Activated CD4-positive, alpha-beta memory T cell treated with anti-CD3 and anti-CD28 coated beads, Interleukin-2, amount 10 ng/mL, durations not matched to agents 7 days and 5 days (primary cell): ENCODE measurements around the gene EHD2. TPM values are rescaled to one million over a fixed set of nuclear protein-coding genes. Genes with fewer than 3 reads are reported as not detected.
"Not testable (repeated sequence)": the region's sequence is repeated elsewhere in the genome, so short reads cannot be mapped to it uniquely, and the experiment has no call there.

Experiments
- CTCF ChIA-PET: fragments of 350-600 bp; sonication (Branson Sonifier 250); formaldehyde crosslinking; loops from one replicate; lab custom pipeline; 2021; ENCODE audit warnings: antibody characterized with exemption, inconsistent platforms; lab: Charles Lee
- POLR2A ChIA-PET: fragments of 350-600 bp; sonication (Branson Sonifier 250); formaldehyde crosslinking; loops from one replicate; lab custom pipeline; 2021; ENCODE audit warnings: antibody characterized with exemption; lab: Charles Lee
- DNase-seq: peaks from one replicate; pipeline ENCODE4 v3.0.0-alpha.2; 2020
- H3K27ac Mint-ChIP-seq: one replicate; pipeline ENCODE4 v1.8.0; 2021; ENCODE audit warnings: mild to moderate bottlenecking, mixed read lengths
- H3K27me3 Mint-ChIP-seq: one replicate; pipeline ENCODE4 v1.8.0; 2021; ENCODE audit warnings: mixed read lengths
- H3K36me3 Mint-ChIP-seq: one replicate; pipeline ENCODE4 v1.8.0; 2021; ENCODE audit warnings: low read depth, mixed read lengths
- H3K4me1 Mint-ChIP-seq: one replicate; pipeline ENCODE4 v1.8.0; 2021; ENCODE audit warnings: mixed read lengths
- H3K4me3 Mint-ChIP-seq: one replicate; pipeline ENCODE4 v1.8.0; 2021; ENCODE audit warnings: mild to moderate bottlenecking, mixed read lengths
- H3K9me3 Mint-ChIP-seq: one replicate; pipeline ENCODE4 v1.8.0; 2021; ENCODE audit warnings: mixed read lengths
- total RNA-seq, 2 experiments: library from RNA; stranded (reverse); gene quantifications; one replicate each; pipeline ENCODE4 v1.2.3, GENCODE V29; 2021

The EHD2 gene
- total RNA-seq, 2 experiments from 2014 or later = not detected

DNA sequence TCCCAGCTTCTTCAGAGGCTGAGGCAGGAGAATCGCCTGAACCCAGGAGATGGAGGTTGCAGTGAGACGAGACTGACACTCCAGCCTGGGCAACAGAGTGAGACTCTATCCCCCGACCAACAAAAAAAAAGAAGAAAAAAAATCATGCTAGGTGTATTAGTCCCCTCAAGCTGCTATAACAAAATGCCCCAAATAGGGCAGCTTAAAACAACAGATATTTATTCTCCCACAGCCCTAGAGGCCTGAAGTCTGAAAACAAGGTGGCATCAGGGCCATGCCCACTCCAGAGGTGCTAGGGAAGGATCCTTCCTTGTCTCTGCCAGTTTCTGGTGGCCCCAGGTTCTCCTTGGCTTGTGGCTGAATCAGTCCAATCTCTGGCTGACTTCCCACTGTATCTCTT lies 8.6 kb upstream of the EHD2 start:
- POLR2A ChIA-PET = interaction anchor here (1.1 to 1.2 kb wide), 2 partner anchors 11 to 277 kb away, joined by 3 to 4 read pairs; no protein-coding TSS in a partner anchor
- Mint-ChIP-seq H3K27ac (no peak overlapping the region), H3K4me3 (no peak overlapping the region)

DNA sequence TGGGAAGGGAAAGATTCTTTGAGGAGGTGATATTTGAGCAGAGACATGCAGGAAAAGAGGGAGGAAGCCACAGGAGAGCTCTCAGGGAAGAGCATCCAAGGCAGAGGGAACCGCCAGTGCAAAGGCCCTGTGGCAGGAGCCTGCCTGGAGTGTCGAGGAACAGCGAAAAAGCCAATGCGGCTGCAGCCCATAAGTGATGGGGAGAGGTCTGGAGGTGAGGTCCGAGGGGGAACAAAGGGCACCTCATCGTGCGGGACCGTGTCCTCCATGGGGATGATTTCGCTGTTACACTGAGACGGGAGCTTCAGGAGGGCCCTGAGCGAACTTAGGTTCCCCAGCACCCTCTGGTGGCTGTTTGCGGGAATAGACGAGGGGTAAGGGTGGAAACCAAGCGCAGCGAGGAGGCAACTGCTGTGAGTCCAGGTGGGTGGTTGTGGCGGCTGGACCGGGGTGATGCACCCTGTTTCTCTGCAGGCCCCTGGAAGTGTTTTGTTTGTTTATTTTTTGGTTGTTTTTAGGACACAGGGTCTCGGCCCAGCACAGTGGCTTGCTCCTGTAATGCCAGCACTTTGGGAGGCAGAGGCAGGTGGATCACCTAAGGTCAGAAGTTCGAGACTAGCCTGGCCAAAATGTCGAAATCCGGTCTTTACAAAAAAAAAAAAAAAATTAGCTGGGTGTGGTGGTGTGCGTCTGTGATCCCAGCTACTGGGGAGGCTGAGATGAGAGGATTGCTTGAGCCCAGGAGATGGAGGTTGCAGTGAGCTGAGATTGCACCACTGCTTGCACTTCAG lies 5.9 kb upstream of the EHD2 start:
- Mint-ChIP-seq H3K27me3 (peaks cover 8% of the 10 kb centered on the region), H3K27ac (no peak overlapping the region), H3K4me3 (no peak overlapping the region), H3K36me3 (peaks cover 17% of the 10 kb centered on the region), H3K9me3 (no peaks in the 10 kb centered on the region), H3K4me1 (peaks cover 6% of the 10 kb centered on the region)
- CTCF ChIA-PET = interaction anchor here (0.6 to 6.5 kb wide), 16 partner anchors 8 to 423 kb away, joined by 3 to 154 read pairs (median 3); partner anchors contain the start of genes KPTN and NOP53
- POLR2A ChIA-PET = interaction anchor here (0.7 to 1.6 kb wide), 4 partner anchors 269 to 279 kb away, joined by 3 to 5 read pairs (median 4); no protein-coding TSS in a partner anchor
- DNase-seq = peak; percentile 82

More for the DNA sequence above, 8.6 kb upstream of the EHD2 start:
- H3K4me1 Mint-ChIP-seq = peaks cover 2% of the 10 kb centered on the region
- H3K9me3 Mint-ChIP-seq = no peaks in the 10 kb centered on the region
- CTCF ChIA-PET = interaction anchor here (0.7 to 6.5 kb wide), 5 partner anchors 8 to 276 kb away, joined by 3 to 154 read pairs (median 7); partner anchors contain the start of gene EHD2
- H3K36me3 Mint-ChIP-seq = peaks cover 24% of the 10 kb centered on the region
- DNase-seq = no peak
- H3K27me3 Mint-ChIP-seq = no peaks in the 10 kb centered on the region

DNA sequence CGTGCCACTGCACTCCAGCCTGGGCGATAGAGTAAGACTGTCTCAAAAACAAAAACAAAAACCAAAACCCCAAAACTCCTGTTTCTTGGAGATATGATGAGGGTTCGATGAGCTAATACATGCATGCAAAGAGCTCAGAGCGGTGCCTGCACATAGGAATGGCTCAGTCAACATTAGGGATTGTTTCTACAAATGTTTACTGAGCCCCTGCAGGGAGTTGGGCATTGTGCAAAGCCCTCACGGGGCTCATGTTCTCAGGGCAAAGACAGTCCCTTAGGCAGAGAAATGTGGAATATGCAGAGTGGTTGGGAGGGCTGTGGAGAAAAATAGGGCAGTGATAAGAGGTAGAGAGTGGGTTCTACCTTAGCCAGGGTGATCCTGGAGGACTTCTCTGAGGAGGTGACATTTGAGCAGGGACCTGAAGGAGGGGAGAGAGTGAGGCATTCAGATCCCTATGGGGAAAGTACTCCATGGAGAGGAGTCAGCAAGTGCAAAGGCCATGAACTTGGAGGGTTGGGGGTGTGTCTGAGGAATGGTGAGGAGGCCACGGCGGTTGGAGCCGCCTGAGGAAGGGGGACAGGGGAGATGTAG lies 1.5 kb upstream of the EHD2 start:
- ChIA-PET CTCF (interaction anchor here (0.9 to 2.5 kb wide), 10 partner anchors 12 to 414 kb away, joined by 3 to 28 read pairs (median 7); partner anchors contain the start of genes NAPA and NOP53), POLR2A (interaction anchor here (1.3 kb wide), 1 partner anchor 32 kb away, joined by 3 read pairs; no protein-coding TSS in a partner anchor)
- peaks cover 31% of the 10 kb centered on the region for H3K27me3 Mint-ChIP-seq
- H3K27ac Mint-ChIP-seq = no peak overlapping the region
- H3K4me1 Mint-ChIP-seq = peaks cover 15% of the 10 kb centered on the region
- DNase-seq = no peak
- no peaks in the 10 kb centered on the region for H3K36me3 Mint-ChIP-seq
- H3K9me3 Mint-ChIP-seq = no peaks in the 10 kb centered on the region
- H3K4me3 Mint-ChIP-seq = no peak overlapping the region

DNA sequence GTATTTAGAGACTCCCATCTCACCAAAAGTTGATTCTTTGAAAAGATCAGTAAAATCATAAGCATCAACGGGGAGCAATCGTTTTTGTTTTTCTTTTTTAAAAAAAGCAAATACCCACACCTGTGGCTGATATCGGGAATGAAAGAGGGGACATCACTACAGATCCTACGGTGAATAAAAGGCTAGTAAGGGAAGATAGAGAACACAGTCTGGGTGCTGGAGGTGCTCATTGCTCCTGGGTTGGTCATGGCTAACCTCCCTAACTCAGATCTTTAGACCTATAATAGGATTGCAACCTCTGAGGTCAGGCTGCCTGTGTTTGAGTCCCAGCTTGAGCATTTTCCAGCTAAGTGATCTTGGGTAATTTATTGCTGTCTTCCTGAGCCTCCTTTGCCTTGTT lies 1.1 kb downstream of the EHD2 start:
- peaks cover 13% of the 10 kb centered on the region for H3K4me1 Mint-ChIP-seq
- no peak overlapping the region for H3K4me3 Mint-ChIP-seq
- no peaks in the 10 kb centered on the region for H3K36me3 Mint-ChIP-seq
- H3K27ac Mint-ChIP-seq = no peak overlapping the region
- H3K27me3 Mint-ChIP-seq = peaks cover 31% of the 10 kb centered on the region
- POLR2A ChIA-PET = no interaction called here
- CTCF ChIA-PET = interaction anchor here (0.6 to 2.4 kb wide), 2 partner anchors 14 to 22 kb away, joined by 3 to 8 read pairs; no protein-coding TSS in a partner anchor
- DNase-seq = no peak
- H3K9me3 Mint-ChIP-seq = no peaks in the 10 kb centered on the region

DNA sequence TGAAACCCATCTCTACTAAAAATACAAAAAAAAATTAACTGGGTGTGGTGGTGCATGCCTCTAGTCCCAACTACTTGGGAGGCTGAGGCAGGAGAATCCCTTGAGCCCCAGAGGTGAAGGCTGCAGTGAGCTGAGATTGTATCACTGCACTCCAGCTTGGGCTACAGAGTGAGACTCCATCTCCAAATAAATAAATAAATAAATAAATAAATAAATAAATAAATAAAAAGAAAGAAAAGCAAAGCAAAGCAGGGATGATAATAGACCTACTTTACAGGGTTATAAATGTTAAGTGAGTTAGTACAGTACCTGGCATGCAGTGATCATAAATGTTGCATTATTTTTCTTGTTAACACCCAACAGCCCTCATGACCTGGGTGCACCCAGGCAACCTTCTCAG lies 1.6 kb downstream of the EHD2 start:
- DNase-seq, H3K9me3 Mint-ChIP-seq, H3K27ac Mint-ChIP-seq, H3K36me3 Mint-ChIP-seq, H3K4me3 Mint-ChIP-seq: not testable (repeated sequence)
- ChIA-PET POLR2A (interaction anchor here (1.4 kb wide), 1 partner anchor 10 kb away, joined by 4 read pairs; no protein-coding TSS in a partner anchor), CTCF (interaction anchor here (0.5 to 2.4 kb wide), 6 partner anchors 10 to 283 kb away, joined by 3 to 8 read pairs (median 3); no protein-coding TSS in a partner anchor)
- H3K4me1 Mint-ChIP-seq = peaks cover 13% of the 10 kb centered on the region
- H3K27me3 Mint-ChIP-seq = peaks cover 31% of the 10 kb centered on the region

GRCh38 chr19:47716270-47716937 lies 3.2 kb downstream of the EHD2 start:
- Mint-ChIP-seq H3K27me3 (peaks cover 35% of the 10 kb centered on the region), H3K36me3 (no peaks in the 10 kb centered on the region), H3K9me3 (no peaks in the 10 kb centered on the region), H3K4me1 (peaks cover 13% of the 10 kb centered on the region), H3K27ac (no peak overlapping the region), H3K4me3 (no peak overlapping the region)
- ChIA-PET POLR2A (interaction anchor here (1.4 kb wide), 1 partner anchor 12 kb away, joined by 4 read pairs; no protein-coding TSS in a partner anchor), CTCF (interaction anchor here (2.0 kb wide), 1 partner anchor 27 kb away, joined by 5 read pairs; no protein-coding TSS in a partner anchor)
- no peak for DNase-seq

- H3K27ac Mint-ChIP-seq, POLR2A ChIA-PET, H3K36me3 Mint-ChIP-seq, H3K4me3 Mint-ChIP-seq, H3K4me1 Mint-ChIP-seq, DNase-seq, H3K9me3 Mint-ChIP-seq: not testable (repeated sequence)
- CTCF ChIA-PET = interaction anchor here (0.5 to 1.2 kb wide), 3 partner anchors 11 to 233 kb away, joined by 3 to 4 read pairs (median 3); no protein-coding TSS in a partner anchor
- peaks cover 24% of the 10 kb centered on the region for H3K27me3 Mint-ChIP-seq
Measured at GRCh38 chr19:47718415-47719046, 5.3 kb downstream of the EHD2 start.

GRCh38 chr19:47719047-47719859 lies 6.0 kb downstream of the EHD2 start:
- ChIA-PET CTCF (interaction anchor here (1.2 kb wide), 1 partner anchor 12 kb away, joined by 4 read pairs; no protein-coding TSS in a partner anchor), POLR2A (no interaction called here)
- no peaks in the 10 kb centered on the region for H3K36me3 Mint-ChIP-seq
- DNase-seq = no peak
- H3K27ac Mint-ChIP-seq = no peak overlapping the region
- no peaks in the 10 kb centered on the region for H3K4me1 Mint-ChIP-seq
- H3K9me3 Mint-ChIP-seq = no peaks in the 10 kb centered on the region
- peaks cover 18% of the 10 kb centered on the region for H3K27me3 Mint-ChIP-seq
- no peak overlapping the region for H3K4me3 Mint-ChIP-seq

DNA sequence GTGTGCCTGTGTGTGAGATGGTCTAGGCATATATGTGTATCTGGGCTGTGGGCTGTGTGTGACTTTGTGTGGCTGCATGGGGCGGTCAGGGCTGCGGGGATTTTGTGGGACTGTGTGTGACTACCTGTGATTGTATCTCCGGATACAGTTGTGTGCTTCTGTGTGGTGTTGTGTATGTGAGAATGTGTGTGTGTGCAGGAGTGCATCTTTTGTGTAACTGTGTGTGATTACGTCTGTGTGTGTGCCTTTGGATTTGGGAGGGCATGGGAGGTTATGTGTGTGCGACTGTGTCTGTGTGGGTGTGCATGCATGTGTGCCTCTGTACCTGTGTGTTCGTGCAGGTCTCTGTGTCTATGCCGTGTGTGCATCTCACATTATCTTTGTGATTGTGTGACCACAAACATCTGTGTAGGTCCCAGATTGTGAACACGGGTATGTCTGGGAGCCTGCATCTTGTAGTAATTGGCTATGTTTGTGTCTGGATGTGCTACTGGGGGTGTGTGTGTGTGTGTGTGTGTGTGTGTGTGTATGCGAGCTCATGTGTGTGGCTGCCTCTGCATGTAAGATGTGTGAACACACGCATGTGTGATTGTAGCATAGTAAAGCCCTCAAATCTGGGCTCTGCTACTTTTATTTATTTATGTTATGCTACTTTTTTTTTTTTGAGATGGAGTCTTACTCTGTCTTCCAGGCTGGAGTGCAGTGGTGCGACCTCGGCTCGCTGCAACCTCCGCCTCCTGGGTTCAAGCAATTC lies 7.6 kb downstream of the EHD2 start:
- Mint-ChIP-seq H3K4me3 (no peak overlapping the region), H3K27ac (no peak overlapping the region), H3K9me3 (no peaks in the 10 kb centered on the region), H3K36me3 (no peaks in the 10 kb centered on the region), H3K4me1 (no peaks in the 10 kb centered on the region), H3K27me3 (peaks cover 8% of the 10 kb centered on the region)
- POLR2A ChIA-PET = no interaction called here
- DNase-seq = no peak
- CTCF ChIA-PET = interaction anchor here (1.2 kb wide), 1 partner anchor 284 kb away, joined by 3 read pairs; no protein-coding TSS in a partner anchor

- H3K4me3 Mint-ChIP-seq = no peak overlapping the region
- peak; percentile 27 for DNase-seq
- no peaks in the 10 kb centered on the region for H3K9me3 Mint-ChIP-seq
- no peaks in the 10 kb centered on the region for H3K36me3 Mint-ChIP-seq
- ChIA-PET POLR2A (interaction anchor here (0.7 kb wide), 1 partner anchor 54 kb away, joined by 4 read pairs; no protein-coding TSS in a partner anchor), CTCF (interaction anchor here (0.6 to 2.2 kb wide), 8 partner anchors 11 to 1754 kb away, joined by 3 to 12 read pairs (median 3); partner anchors contain the start of gene EHD2)
- no peak overlapping the region for H3K27ac Mint-ChIP-seq
- H3K27me3 Mint-ChIP-seq = peaks cover 11% of the 10 kb centered on the region
- H3K4me1 Mint-ChIP-seq = peaks cover 2% of the 10 kb centered on the region
Measured at GRCh38 chr19:47723581-47723940, 10.3 kb downstream of the EHD2 start.
